HL-60 (cell line): ENCODE results near the gene GDI1.

Experiments
- DNase-seq, 2 experiments: peaks; one replicate each; pipeline ENCODE4 v3.0.0-alpha.2; 2010 to 2020; ENCODE audit warnings: low read depth in 1 of 2, low spot score in 1 of 2
- H3K27ac ChIP-seq: fragments of 250-450 bp; sonication (Bioruptor Pico); replicated peaks from 2 replicates; pipeline ENCODE4 v1.5.1; 2020; ENCODE audit warnings: mild to moderate bottlenecking, moderate library complexity
- H3K27me3 ChIP-seq: fragments of 250-450 bp; sonication (Bioruptor Pico); 2 replicates; pipeline ENCODE4 v1.5.1; 2021; ENCODE audit warnings: mild to moderate bottlenecking, moderate library complexity; ENCODE audit not compliant: insufficient read depth, poor library complexity, severe bottlenecking
- H3K4me3 ChIP-seq: replicated peaks from 2 replicates; pipeline ENCODE4 v1.5.1; 2011; ENCODE audit warnings: mild to moderate bottlenecking, control low read depth, low read length; ENCODE audit not compliant: insufficient read depth
- CTCF ChIP-seq: IDR thresholded peaks from one replicate; pipeline ENCODE4 v1.5.1; 2011; ENCODE audit warnings: low read length, control low read depth, inconsistent platforms; ENCODE audit not compliant: insufficient read depth
- GABPA ChIP-seq: IDR thresholded peaks from 2 replicates; pipeline ENCODE4 v1.6.1; 2012; ENCODE audit warnings: low read depth
- POLR2AphosphoS5 ChIP-seq: IDR thresholded peaks from 2 replicates; pipeline ENCODE4 v1.6.1; 2012; ENCODE audit warnings: low read depth
- REST ChIP-seq: IDR thresholded peaks from 2 replicates; pipeline ENCODE4 v1.6.1; 2012; ENCODE audit warnings: low read depth; ENCODE audit not compliant: insufficient replicate concordance
- SPI1 ChIP-seq: IDR thresholded peaks from 2 replicates; pipeline ENCODE4 v1.6.1; 2012; ENCODE audit warnings: low read depth, mild to moderate bottlenecking, borderline replicate concordance

GDI1 gene

GRCh38 chrX:154476821-154477220 is 39.9 kb downstream of the GDI1 start:
- TF ChIP-seq SPI1: no peak
- no peak for TF ChIP-seq POLR2AphosphoS5
- TF ChIP-seq GABPA: no peak
- TF ChIP-seq CTCF: no peak
- no peak for TF ChIP-seq REST
- H3K27ac ChIP-seq: no peak overlapping the region
- H3K4me3 ChIP-seq: no peak overlapping the region
- no peaks in the 10 kb centered on the region for H3K27me3 ChIP-seq
- no peak for DNase-seq

- no peak for DNase-seq
- peak overlapping the region; percentile 63 for H3K4me3 ChIP-seq
- TF ChIP-seq SPI1 (no peak), CTCF (no peak), GABPA (no peak), REST (no peak), POLR2AphosphoS5 (no peak)
- H3K27me3 ChIP-seq: no peaks in the 10 kb centered on the region
- peak overlapping the region; percentile 36; the same call in 1 of the 2 replicates for H3K27ac ChIP-seq
Observed at GRCh38 chrX:154477891-154478477, 41.0 kb downstream of the GDI1 start.

- Histone ChIP-seq H3K27ac (peak within 1 kb of the TSS; percentile 92), H3K4me3 (peak within 1 kb of the TSS; percentile 63), H3K27me3 (no peaks in the 10 kb centered on the region)
- no peak for TF ChIP-seq SPI1
- peak; percentile 55; the same call in 1 of the 2 replicates for TF ChIP-seq POLR2AphosphoS5
- peak; percentile 78 to 88 for DNase-seq
Observed at GRCh38 chrX:154478728-154479622, 42.0 kb downstream of the GDI1 start, which contains the start of gene LAGE3. Gene LAGE3 (minus strand): TSS chrX:154479281. CDS start chrX:154478915, 366 bp downstream.

GRCh38 chrX:154481195-154481594 is 44.2 kb downstream of the GDI1 start:
- Histone ChIP-seq H3K4me3 (no peak overlapping the region), H3K27me3 (no peaks in the 10 kb centered on the region), H3K27ac (no peak overlapping the region)
- TF ChIP-seq SPI1: no peak
- no peak for TF ChIP-seq GABPA
- no peak for TF ChIP-seq REST
- TF ChIP-seq POLR2AphosphoS5: no peak
- no peak for TF ChIP-seq CTCF
- DNase-seq: no peak
